ENCODE measurements around the gene PNMA1. TPM values are rescaled to one million over a fixed set of nuclear protein-coding genes. Genes with fewer than 3 reads are reported as not detected.
"Not testable (repeated sequence)": the region's sequence is repeated elsewhere in the genome, so short reads cannot be mapped to it uniquely, and the experiment has no call there.

PNMA1 gene
- total and polyA plus RNA-seq, 5 experiments from 2014 or later, result 31.6 to 43.4 (median 37.2) TPM

DNA sequence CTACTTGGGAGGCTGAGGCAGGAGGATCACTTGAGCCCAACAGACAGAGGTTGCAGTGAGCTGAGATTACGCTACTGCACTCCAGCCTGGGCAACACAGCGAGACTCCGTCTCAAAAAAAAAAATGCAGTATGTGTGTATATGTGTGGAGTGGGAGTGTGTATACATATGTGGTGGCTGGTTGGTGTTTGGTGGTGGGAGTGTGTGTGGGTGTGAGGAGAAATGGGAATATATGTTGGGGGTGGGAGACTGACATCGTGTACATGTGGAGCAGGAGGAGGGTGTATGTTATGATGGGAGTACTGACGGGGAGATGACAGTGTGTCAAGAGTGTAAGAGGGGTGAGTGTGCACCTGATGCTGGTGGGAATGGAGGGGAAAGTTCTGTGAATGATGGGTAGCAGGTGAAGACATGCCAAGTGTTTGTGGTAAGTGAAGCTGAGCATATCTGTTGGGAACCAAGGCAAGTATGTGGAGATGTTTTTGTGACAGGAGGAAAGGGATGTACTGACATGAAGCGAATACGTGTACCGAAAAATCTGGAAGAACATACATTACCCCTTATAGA is 4.2 kb downstream of the PNMA1 start:
- H3K9me3 Mint-ChIP-seq, result no peaks in the 10 kb centered on the region
- H3K4me1 Mint-ChIP-seq, result peaks cover 24 to 34% (median 29%) of the 10 kb centered on the region in 4 donors
- POLR2A ChIA-PET, result interaction anchor here (0.7 to 4.7 kb wide), 2 partner anchors 45 to 49 kb away, joined by 4 to 35 read pairs; a partner anchor contains a TSS
- DNase-seq, result no peak
- ATAC-seq, result no peak
- no peaks in the 10 kb centered on the region for H3K27me3 Mint-ChIP-seq
- H3K4me3 Mint-ChIP-seq, result peak overlapping the region in 5 of 10 donors; percentile 8 to 39 (median 27)
- H3K36me3 Mint-ChIP-seq, result peaks cover 0 to 3% (median 0%) of the 10 kb centered on the region in 3 donors
- peak overlapping the region in 8 of 10 donors; percentile 26 to 87 (median 58) for H3K27ac Mint-ChIP-seq

DNA sequence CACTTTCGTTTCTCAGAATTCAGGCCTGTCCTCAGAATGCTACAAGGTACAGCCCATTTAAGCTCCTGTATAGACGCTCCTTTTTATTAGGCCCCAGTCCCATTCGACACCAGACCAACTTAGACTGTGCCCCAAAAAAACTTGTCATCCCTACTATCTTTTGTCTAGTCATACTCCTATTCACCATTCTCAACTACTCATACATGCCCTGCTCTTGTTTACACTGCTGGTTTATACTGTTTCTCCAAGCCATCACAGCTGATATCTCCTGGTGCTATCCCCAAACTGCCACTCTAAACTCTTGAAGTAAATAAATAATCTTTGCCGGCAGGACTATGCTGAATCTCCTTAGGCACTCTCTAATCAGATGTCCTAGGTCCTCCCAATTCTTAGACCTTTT is 6.1 kb downstream of the PNMA1 start:
- ATAC-seq, POLR2A ChIA-PET: not testable (repeated sequence)

GRCh38 chr14:73700325-73700724 is 13.9 kb downstream of the PNMA1 start:
- no peaks in the 10 kb centered on the region for H3K27me3 Mint-ChIP-seq
- H3K9me3 Mint-ChIP-seq, result no peaks in the 10 kb centered on the region
- POLR2A ChIA-PET, result no interaction called here
- peaks cover 0 to 9% (median 5%) of the 10 kb centered on the region in 3 donors for H3K36me3 Mint-ChIP-seq
- H3K27ac Mint-ChIP-seq, result no peak overlapping the region
- DNase-seq, result no peak
- ATAC-seq, result no peak
- H3K4me1 Mint-ChIP-seq, result peaks cover 0 to 10% (median 4%) of the 10 kb centered on the region in 4 donors
- no peak overlapping the region for H3K4me3 Mint-ChIP-seq

More for the DNA sequence above, 6.1 kb downstream of the PNMA1 start:
- H3K9me3 Mint-ChIP-seq, H3K36me3 Mint-ChIP-seq, H3K27me3 Mint-ChIP-seq, DNase-seq, H3K4me3 Mint-ChIP-seq: not testable (repeated sequence)
- Mint-ChIP-seq H3K4me1 (peaks cover 19 to 29% (median 22%) of the 10 kb centered on the region in 4 donors), H3K27ac (peak overlapping the region in 2 of 10 donors; percentile 5 to 31)

DNA sequence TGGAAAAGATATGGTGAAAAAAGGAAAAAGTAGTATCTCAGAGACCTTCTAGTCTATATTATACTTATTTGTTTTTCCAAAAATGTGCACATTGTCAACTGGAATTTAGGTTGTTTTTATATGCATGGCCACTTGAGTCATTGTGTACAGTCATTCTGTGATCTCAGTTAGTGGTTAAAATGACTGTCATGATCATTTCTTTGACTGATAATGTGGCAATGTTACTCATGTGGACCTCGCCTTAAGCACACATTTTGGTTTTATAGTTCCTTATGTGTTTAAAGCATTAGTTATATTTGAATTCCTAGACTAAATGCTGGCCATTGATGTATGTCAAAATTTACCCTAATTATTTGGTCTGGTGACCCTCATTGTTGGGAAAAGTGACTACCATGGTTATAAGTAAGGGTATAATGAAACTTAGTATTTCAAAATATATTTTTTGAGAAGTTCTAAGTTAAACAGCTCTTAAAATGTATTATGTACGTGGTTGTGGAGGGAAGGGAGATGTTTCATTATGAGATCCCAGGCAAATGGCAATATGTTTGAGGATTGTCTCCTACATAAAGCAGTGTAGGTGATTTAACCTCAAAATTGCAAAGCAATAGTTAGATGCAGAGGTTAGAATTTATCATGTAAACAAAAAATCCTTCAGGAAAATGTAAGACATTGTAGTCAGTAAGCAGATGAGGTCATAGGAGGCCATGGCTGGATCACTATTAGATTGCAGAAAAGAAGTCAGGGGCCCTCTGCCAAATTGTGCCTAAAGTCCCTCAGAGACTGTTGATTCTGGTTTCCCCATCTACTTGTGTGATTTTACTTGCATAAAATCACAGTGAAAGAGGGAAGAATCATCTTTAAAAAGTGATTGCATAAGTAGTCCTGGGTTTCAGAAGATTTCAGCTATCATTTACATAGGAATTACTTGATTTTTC is 17.5 kb downstream of the PNMA1 start:
- ATAC-seq, result no peak
- H3K27ac Mint-ChIP-seq, result peak overlapping the region in 1 of 10 donors; percentile 53
- H3K4me3 Mint-ChIP-seq, result no peak overlapping the region
- H3K4me1 Mint-ChIP-seq, result peaks cover 0 to 10% (median 0%) of the 10 kb centered on the region in 4 donors
- no peaks in the 10 kb centered on the region for H3K9me3 Mint-ChIP-seq
- no peak for DNase-seq
- POLR2A ChIA-PET, result no interaction called here
- peaks cover 0 to 24% (median 9%) of the 10 kb centered on the region in 3 donors for H3K36me3 Mint-ChIP-seq
- H3K27me3 Mint-ChIP-seq, result no peaks in the 10 kb centered on the region

- no peak overlapping the region for H3K27ac Mint-ChIP-seq
- no peaks in the 10 kb centered on the region for H3K27me3 Mint-ChIP-seq
- POLR2A ChIA-PET, result no interaction called here
- no peaks in the 10 kb centered on the region for H3K9me3 Mint-ChIP-seq
- H3K4me3 Mint-ChIP-seq, result no peak overlapping the region
- no peak for ATAC-seq
- no peak for DNase-seq
- H3K4me1 Mint-ChIP-seq, result peaks cover 0 to 10% (median 0%) of the 10 kb centered on the region in 4 donors
- peaks cover 0 to 24% (median 9%) of the 10 kb centered on the region in 3 donors for H3K36me3 Mint-ChIP-seq
These were observed 18.2 kb downstream of the PNMA1 start for GRCh38 chr14:73695997-73696396.

DNA sequence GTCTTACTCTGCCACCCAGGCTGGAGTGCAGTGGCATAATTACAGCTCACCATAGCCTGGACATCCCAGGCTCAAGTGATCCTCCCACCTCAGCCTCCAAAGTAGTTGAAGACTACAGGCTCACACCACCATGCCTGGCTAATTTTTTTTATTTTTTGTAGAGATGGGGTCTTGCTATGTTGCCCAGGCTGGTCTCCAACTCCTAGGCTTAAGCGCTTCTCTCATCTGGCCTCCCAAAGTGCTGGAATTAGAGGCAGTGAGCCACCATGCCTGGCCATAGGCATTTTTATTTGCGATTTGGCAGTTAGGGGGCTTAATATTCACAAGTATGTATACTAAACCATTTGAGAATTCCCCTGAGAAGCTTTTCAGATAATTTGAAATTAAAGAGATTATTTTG is 19.1 kb downstream of the PNMA1 start:
- POLR2A ChIA-PET, result no interaction called here
- DNase-seq (no peak), ATAC-seq (no peak)
- Mint-ChIP-seq H3K4me1 (peaks cover 0 to 10% (median 0%) of the 10 kb centered on the region in 4 donors), H3K9me3 (no peaks in the 10 kb centered on the region), H3K36me3 (peaks cover 0 to 32% (median 14%) of the 10 kb centered on the region in 3 donors), H3K4me3 (no peak overlapping the region), H3K27ac (no peak overlapping the region), H3K27me3 (no peaks in the 10 kb centered on the region)

DNA sequence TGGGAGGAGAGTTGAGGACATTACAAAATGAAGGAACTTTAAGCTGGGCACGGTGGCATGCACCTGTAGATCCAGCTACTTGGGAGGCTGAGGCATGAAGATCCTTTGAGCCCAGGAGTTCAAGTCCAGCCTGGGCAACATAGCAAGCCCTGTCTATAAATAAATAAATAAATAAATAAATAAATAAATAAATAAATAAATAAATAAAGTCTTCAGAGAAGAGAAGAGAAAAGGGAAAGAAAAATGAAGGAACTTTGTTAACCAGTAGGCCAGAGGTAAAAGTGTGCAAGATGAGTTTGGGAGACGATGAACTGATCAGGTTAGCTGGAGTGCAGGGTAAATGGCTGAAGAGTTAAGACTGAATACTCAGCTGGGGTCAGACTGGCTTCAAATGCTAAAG is 20.1 kb downstream of the PNMA1 start:
- Mint-ChIP-seq H3K27me3 (no peaks in the 10 kb centered on the region), H3K4me1 (peaks cover 0 to 10% (median 0%) of the 10 kb centered on the region in 4 donors), H3K9me3 (no peaks in the 10 kb centered on the region), H3K4me3 (no peak overlapping the region), H3K27ac (no peak overlapping the region), H3K36me3 (peaks cover 0 to 36% (median 14%) of the 10 kb centered on the region in 3 donors)
- DNase-seq (no peak), ATAC-seq (no peak)
- POLR2A ChIA-PET, result no interaction called here

- ATAC-seq (no peak), DNase-seq (no peak)
- H3K27ac Mint-ChIP-seq, result no peak overlapping the region
- no peaks in the 10 kb centered on the region for H3K9me3 Mint-ChIP-seq
- H3K36me3 Mint-ChIP-seq, result peaks cover 0 to 25% (median 9%) of the 10 kb centered on the region in 3 donors
- H3K27me3 Mint-ChIP-seq, result no peaks in the 10 kb centered on the region
- POLR2A ChIA-PET, result interaction anchor here (0.7 kb wide), 1 partner anchor 187 kb away, joined by 4 read pairs; no protein-coding TSS in a partner anchor
- no peak overlapping the region for H3K4me3 Mint-ChIP-seq
- H3K4me1 Mint-ChIP-seq, result no peaks in the 10 kb centered on the region
These were observed 27.3 kb downstream of the PNMA1 start for GRCh38 chr14:73686901-73687300.

GRCh38 chr14:73685328-73685727 is 28.9 kb downstream of the PNMA1 start:
- no peaks in the 10 kb centered on the region for H3K27me3 Mint-ChIP-seq
- no peaks in the 10 kb centered on the region for H3K9me3 Mint-ChIP-seq
- peak overlapping the region in 1 of 10 donors; percentile 28 for H3K27ac Mint-ChIP-seq
- peaks cover 0 to 18% (median 4%) of the 10 kb centered on the region in 3 donors for H3K36me3 Mint-ChIP-seq
- H3K4me1 Mint-ChIP-seq, result no peaks in the 10 kb centered on the region
- DNase-seq (no peak), ATAC-seq (no peak)
- POLR2A ChIA-PET, result interaction anchor here (0.7 kb wide), 2 partner anchors 406 to 612 kb away, joined by 5 to 6 read pairs; no protein-coding TSS in a partner anchor
- H3K4me3 Mint-ChIP-seq, result no peak overlapping the region

DNA sequence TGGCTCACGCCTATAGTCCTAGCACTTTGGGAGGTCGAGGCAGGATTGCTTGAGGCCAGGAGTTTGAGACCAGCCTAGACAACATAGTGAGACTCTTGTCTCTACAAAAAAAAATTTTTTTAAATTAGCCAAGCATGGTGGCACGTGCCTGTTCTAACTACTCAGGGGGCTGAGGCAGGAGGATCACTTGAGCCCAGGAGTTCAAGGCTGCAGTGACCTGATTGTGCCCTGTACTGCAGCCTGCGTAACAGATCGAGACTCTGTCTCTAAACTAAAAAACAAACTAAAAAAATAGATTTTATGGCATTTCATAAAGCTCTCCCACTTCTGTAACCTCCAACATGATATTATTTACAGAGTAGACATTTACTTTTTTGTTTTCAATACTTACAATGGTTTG is 29.6 kb downstream of the PNMA1 start:
- no peaks in the 10 kb centered on the region for H3K27me3 Mint-ChIP-seq

GRCh38 chr14:73680821-73681220 is 33.4 kb downstream of the PNMA1 start:
- Mint-ChIP-seq H3K36me3 (peaks cover 0 to 7% (median 4%) of the 10 kb centered on the region in 3 donors), H3K4me3 (no peak overlapping the region), H3K27me3 (no peaks in the 10 kb centered on the region), H3K27ac (no peak overlapping the region), H3K9me3 (no peaks in the 10 kb centered on the region), H3K4me1 (no peaks in the 10 kb centered on the region)
- POLR2A ChIA-PET, result interaction anchor here (0.7 kb wide), 1 partner anchor 1570 kb away, joined by 4 read pairs; no protein-coding TSS in a partner anchor
- no peak for ATAC-seq
- no peak for DNase-seq

More for the DNA sequence above, 29.6 kb downstream of the PNMA1 start:
- DNase-seq (no peak), ATAC-seq (no peak)
- no peak overlapping the region for H3K27ac Mint-ChIP-seq
- H3K4me1 Mint-ChIP-seq, result no peaks in the 10 kb centered on the region
- POLR2A ChIA-PET, result no interaction called here
- no peaks in the 10 kb centered on the region for H3K9me3 Mint-ChIP-seq
- H3K4me3 Mint-ChIP-seq, result no peak overlapping the region
- peaks cover 0 to 15% (median 4%) of the 10 kb centered on the region in 3 donors for H3K36me3 Mint-ChIP-seq

- Mint-ChIP-seq H3K9me3 (no peaks in the 10 kb centered on the region), H3K27me3 (no peaks in the 10 kb centered on the region), H3K36me3 (peaks cover 0 to 10% (median 0%) of the 10 kb centered on the region in 3 donors), H3K4me3 (no peak overlapping the region), H3K27ac (no peak overlapping the region), H3K4me1 (no peaks in the 10 kb centered on the region)
- no peak for ATAC-seq
- no peak for DNase-seq
- POLR2A ChIA-PET, result no interaction called here
These were observed 35.5 kb downstream of the PNMA1 start for GRCh38 chr14:73678698-73679097.

DNA sequence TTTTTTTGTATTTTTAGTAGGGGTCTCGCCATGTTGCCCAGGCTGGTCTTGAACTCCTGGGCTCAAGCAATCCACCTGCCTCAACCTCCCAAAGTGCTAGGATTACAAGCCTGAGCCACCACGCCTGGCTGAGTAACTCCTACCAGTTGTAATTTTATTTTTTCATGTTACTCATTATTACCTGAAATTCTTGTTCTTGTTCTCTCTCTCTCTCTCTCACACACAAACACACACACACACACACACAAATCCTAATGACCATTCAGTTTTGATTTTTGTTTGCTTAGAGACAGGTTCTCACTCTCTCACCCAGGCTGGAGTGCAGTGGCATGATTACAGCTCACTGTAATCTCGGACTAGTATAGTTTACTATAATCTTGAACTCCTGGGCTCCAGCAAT is 39.2 kb downstream of the PNMA1 start:
- H3K4me1 Mint-ChIP-seq, result no peaks in the 10 kb centered on the region
- no peaks in the 10 kb centered on the region for H3K27me3 Mint-ChIP-seq
- no peak overlapping the region for H3K4me3 Mint-ChIP-seq
- H3K27ac Mint-ChIP-seq, result peak overlapping the region in 2 of 10 donors; percentile 25 to 51
- no peak for DNase-seq
- H3K9me3 Mint-ChIP-seq, result no peaks in the 10 kb centered on the region
- H3K36me3 Mint-ChIP-seq, result peaks cover 0 to 12% (median 2%) of the 10 kb centered on the region in 3 donors
- POLR2A ChIA-PET, result no interaction called here
- no peak for ATAC-seq

Measured in naive thymus-derived CD8-positive, alpha-beta T cell (primary cell).